MG63 (cell line): ENCODE results near the gene RFT1. TPM values are rescaled to one million over a fixed set of nuclear protein-coding genes. Genes with fewer than 3 reads are reported as not detected.

Experiments
- DNase-seq: peaks from one replicate; pipeline ENCODE4 v3.0.0-alpha.2; 2020
- H3K27me3 ChIP-seq: fragments of 250-450 bp; sonication (Bioruptor Pico); 2 replicates; pipeline ENCODE4 v1.5.1; 2020; ENCODE audit warnings: mild to moderate bottlenecking, moderate library complexity
- H3K36me3 ChIP-seq: fragments of 250-450 bp; sonication (Bioruptor Pico); 2 replicates; pipeline ENCODE4 v1.5.1; 2020; ENCODE audit warnings: mild to moderate bottlenecking, moderate library complexity
- H3K4me3 ChIP-seq: fragments of 250-450 bp; sonication (Bioruptor Pico); 2 replicates; pipeline ENCODE4 v1.5.1; 2020; ENCODE audit warnings: mild to moderate bottlenecking, moderate library complexity
- H3K9me3 ChIP-seq: fragments of 250-450 bp; sonication (Bioruptor Pico); 2 replicates; pipeline ENCODE4 v1.5.1; 2020; ENCODE audit warnings: mild to moderate bottlenecking, moderate library complexity
- total RNA-seq: library from RNA; depleted of rRNA; stranded (reverse); fragments of >200 nt; shearing (Covaris generic); gene quantifications from 2 replicates; pipeline ENCODE4 v1.2.3, GENCODE V29; 2014; ENCODE audit warnings: low replicate concordance; rRNA removed

Gene RFT1
- total RNA-seq, 1 experiment from 2014 or later = 17.4 TPM

GRCh38 chr3:53043738-53044137, 86.5 kb downstream of the RFT1 start:
- no peak overlapping the region for H3K4me3 ChIP-seq
- no peak for DNase-seq
- no peaks in the 10 kb centered on the region for H3K36me3 ChIP-seq
- H3K9me3 ChIP-seq = no peaks in the 10 kb centered on the region
- H3K27me3 ChIP-seq = no peaks in the 10 kb centered on the region

GRCh38 chr3:53042651-53043050, 87.6 kb downstream of the RFT1 start:
- Histone ChIP-seq H3K36me3 (no peaks in the 10 kb centered on the region), H3K9me3 (no peaks in the 10 kb centered on the region), H3K27me3 (no peaks in the 10 kb centered on the region), H3K4me3 (no peak overlapping the region)
- no peak for DNase-seq

- DNase-seq = no peak
- no peaks in the 10 kb centered on the region for H3K9me3 ChIP-seq
- no peaks in the 10 kb centered on the region for H3K27me3 ChIP-seq
- H3K4me3 ChIP-seq = no peak overlapping the region
- no peaks in the 10 kb centered on the region for H3K36me3 ChIP-seq
Measured at GRCh38 chr3:53040351-53040820, 89.8 kb downstream of the RFT1 start.

GRCh38 chr3:53039376-53039752, 90.9 kb downstream of the RFT1 start:
- no peaks in the 10 kb centered on the region for H3K36me3 ChIP-seq
- DNase-seq = no peak
- no peaks in the 10 kb centered on the region for H3K9me3 ChIP-seq
- H3K4me3 ChIP-seq = no peak overlapping the region
- no peaks in the 10 kb centered on the region for H3K27me3 ChIP-seq

- Histone ChIP-seq H3K4me3 (no peak overlapping the region), H3K36me3 (no peaks in the 10 kb centered on the region), H3K9me3 (no peaks in the 10 kb centered on the region), H3K27me3 (no peaks in the 10 kb centered on the region)
- no peak for DNase-seq
Measured at GRCh38 chr3:53038679-53039375, 91.4 kb downstream of the RFT1 start.

Other genes starting within 250 kb of the RFT1 start
- 2.1 and 4.2 TPM in 2 replicates for gene STIMATE, start 232.9 kb downstream of the RFT1 start, total RNA-seq
- gene SFMBT1, start 84.4 kb downstream of the RFT1 start, total RNA-seq = 3.4 and 3.5 TPM in 2 replicates
- gene PRKCD, start 30.8 kb upstream of the RFT1 start, total RNA-seq = 3.2 and 6.8 TPM in 2 replicates
- gene TKT, start 125.6 kb upstream of the RFT1 start, total RNA-seq = 315 and 707 TPM in 2 replicates
- 4.4 and 5.9 TPM in 2 replicates for gene DCP1A, start 217.1 kb upstream of the RFT1 start, total RNA-seq